GM19025 (cell line): ENCODE data around the gene DRAP1.

Experiments
- ATAC-seq: cut with Tn5 transposase; IDR thresholded peaks from one replicate; pipeline ENCODE4 v1.9.1; 2021; ENCODE audit warnings: mild to moderate bottlenecking, low read depth, moderate library complexity; ENCODE audit not compliant: unreplicated experiment

DRAP1 gene

DNA sequence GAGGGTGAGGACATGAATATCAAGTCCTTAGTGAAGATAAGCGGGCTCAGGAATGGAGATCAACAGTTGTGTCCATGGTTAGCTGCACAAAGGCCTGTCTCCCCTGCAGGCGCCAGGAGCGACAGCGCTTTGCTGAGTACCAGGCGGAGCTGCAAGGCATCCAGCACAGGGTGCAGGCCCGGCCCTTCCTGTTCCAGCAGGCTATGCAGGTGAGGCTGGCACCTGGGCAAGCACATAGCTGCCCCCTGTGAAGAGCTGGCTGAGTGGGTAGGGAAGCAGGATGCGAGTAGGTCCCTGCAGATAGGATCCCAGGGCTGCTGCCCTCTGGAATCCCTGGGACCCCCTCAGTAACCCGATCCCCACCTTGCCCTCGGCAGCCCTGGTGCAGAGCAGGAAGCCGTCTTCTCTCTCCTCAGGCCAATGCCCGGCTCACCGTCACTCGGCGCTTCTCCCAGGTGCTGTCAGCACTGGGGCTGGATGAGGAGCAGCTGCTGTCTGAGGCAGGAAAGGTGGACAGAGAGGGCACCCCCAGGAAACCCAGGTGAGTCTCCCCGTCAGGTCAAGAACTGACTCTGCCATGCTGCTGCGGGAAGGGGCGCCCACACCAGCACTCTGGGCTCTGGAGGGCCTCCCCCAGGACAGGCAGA lies 39.7 kb downstream of the DRAP1 start:
- no peak for ATAC-seq

- no peak for ATAC-seq
Measured at GRCh38 chr11:65960824-65961266, 41.6 kb downstream of the DRAP1 start.

GRCh38 chr11:65961267-65962140 lies 42.3 kb downstream of the DRAP1 start, which contains the start of gene SART1:
Gene SART1, plus strand, starts transcription at chr11:65961734. Its CDS starts 47 bp downstream, at chr11:65961781.
- peak; percentile 79 for ATAC-seq

- no peak for ATAC-seq
Measured at GRCh38 chr11:65962141-65962564, 42.9 kb downstream of the DRAP1 start.

DNA sequence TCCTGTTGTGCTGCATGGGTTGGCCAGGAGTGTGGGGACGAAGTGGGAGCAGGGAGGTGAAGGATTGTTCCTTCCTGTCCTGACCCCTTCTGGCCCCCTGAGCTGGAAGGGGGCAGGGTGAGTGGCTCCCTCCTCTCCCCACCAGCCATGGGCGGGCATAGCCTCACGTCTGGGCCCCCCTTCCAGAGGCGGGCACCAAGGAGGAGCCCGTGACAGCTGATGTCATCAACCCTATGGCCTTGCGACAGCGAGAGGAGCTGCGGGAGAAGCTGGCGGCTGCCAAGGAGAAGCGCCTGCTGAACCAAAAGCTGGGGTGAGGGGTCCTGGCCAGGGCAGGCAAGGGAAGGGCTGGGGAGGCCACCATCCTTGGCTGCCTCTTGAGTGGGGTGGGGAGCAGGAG lies 45.7 kb downstream of the DRAP1 start:
- ATAC-seq, result no peak

DNA sequence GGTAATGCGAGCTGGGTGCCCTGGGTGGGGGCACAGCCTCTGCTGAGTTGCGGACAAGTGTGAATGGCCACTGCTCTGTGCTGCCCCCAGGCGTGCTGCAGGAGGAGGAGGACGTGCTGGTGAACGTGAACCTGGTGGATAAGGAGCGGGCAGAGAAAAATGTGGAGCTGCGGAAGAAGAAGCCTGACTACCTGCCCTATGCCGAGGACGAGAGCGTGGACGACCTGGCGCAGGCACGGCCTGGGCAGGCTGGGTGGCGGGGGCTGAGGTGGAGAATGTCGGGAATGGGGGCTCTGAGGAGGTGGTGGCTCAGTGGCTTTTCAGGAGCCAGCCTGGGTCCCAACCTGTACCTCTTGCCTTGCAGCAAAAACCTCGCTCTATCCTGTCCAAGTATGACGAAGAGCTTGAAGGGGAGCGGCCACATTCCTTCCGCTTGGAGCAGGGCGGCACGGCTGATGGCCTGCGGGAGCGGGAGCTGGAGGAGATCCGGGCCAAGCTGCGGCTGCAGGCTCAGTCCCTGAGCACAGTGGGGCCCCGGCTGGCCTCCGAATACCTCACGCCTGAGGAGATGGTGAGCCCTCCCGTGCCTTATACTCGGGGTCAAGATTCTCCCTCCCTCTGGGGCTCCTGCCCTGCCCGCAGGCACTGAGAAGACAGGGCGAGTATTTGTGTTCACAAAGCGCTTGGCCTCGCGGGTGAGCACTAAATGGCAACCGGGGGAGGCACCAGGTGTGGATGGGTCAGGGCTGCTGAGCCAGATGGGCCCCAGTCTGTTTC lies 46.9 kb downstream of the DRAP1 start:
- ATAC-seq, result no peak

- ATAC-seq, result no peak
Measured at GRCh38 chr11:65967329-65967934, 48.2 kb downstream of the DRAP1 start.

GRCh38 chr11:65968600-65969482 lies 49.6 kb downstream of the DRAP1 start:
- ATAC-seq, result no peak
